Tibial nerve (tissue), 4 donors: ENCODE measurements around the gene EYA3.

Experiments
- EP300 ChIP-seq, 2 donors: sonication (generic); formaldehyde crosslinking; IDR thresholded peaks; one replicate each; pipeline ENCODE4 v1.6.1; 2017; ENCODE audit warnings: antibody characterized with exemption in 2 of 2, mild to moderate bottlenecking in 1 of 2
- POLR2A ChIP-seq, 2 donors: fragments of 450-650 bp; IDR thresholded peaks; one replicate each; pipeline ENCODE4 v1.6.1; 2017; ENCODE audit warnings: antibody characterized with exemption in 2 of 2, mild to moderate bottlenecking in 2 of 2, moderate library complexity in 2 of 2
- TF ChIP-seq, protein P1 (sequence below), 5 experiments: fragments of 200-600 bp in 3 of 5; fragments of 450-650 bp in 2 of 5; sonication (generic) in 3 of 5; IDR thresholded peaks; one replicate each; pipeline ENCODE4 v1.5.1; 2016 to 2019; ENCODE audit warnings: antibody characterized with exemption in 5 of 5, mild to moderate bottlenecking in 3 of 5, moderate library complexity in 2 of 5

DNA sequence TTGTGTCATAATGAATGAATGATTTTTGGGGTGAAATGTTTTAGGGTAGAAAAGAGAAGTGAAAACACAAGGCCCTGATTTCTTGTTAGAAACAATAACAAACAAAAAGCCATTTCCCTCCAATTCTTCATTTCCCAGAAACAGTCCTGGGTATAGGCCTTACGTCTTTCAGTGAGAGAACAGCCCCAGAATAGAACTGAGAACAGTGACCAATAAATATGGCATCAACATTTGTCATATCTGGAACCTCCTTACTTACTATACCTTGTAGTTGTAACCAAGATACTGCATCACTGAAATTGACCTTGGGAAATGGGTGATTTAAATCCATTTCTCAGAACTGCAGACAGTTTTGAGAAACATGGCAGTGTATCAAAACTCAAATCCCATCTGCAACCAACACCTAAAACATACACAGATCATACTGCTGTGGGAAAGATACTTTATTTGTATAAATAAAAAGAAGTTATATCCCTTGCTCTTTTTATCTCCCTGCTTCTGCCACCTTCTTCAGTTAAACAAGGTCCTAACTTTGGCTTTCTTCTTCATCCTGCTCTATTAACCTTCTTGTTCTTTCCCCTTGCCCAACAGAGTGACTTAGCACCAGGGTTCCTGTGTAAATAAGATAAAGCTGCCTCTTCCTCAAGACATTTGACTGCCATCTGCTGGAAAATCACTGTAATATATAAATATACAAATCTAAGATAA lies 109.1 kb downstream of the EYA3 start:
- no peak for TF ChIP-seq POLR2A (IDR thresholded peaks at IDR 0.05)
- TF ChIP-seq, protein P1, sequence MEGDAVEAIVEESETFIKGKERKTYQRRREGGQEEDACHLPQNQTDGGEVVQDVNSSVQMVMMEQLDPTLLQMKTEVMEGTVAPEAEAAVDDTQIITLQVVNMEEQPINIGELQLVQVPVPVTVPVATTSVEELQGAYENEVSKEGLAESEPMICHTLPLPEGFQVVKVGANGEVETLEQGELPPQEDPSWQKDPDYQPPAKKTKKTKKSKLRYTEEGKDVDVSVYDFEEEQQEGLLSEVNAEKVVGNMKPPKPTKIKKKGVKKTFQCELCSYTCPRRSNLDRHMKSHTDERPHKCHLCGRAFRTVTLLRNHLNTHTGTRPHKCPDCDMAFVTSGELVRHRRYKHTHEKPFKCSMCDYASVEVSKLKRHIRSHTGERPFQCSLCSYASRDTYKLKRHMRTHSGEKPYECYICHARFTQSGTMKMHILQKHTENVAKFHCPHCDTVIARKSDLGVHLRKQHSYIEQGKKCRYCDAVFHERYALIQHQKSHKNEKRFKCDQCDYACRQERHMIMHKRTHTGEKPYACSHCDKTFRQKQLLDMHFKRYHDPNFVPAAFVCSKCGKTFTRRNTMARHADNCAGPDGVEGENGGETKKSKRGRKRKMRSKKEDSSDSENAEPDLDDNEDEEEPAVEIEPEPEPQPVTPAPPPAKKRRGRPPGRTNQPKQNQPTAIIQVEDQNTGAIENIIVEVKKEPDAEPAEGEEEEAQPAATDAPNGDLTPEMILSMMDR (IDR thresholded peaks at IDR 0.05) = peak; percentile 31 to 66 (median 42)
- no peak for TF ChIP-seq EP300 (IDR thresholded peaks at IDR 0.05)
